K562 (cell line): Measurements from ENCODE around the gene EPB41L4B. TPM values are rescaled to one million over a fixed set of nuclear protein-coding genes. Genes with fewer than 3 reads are reported as not detected.

Source experiments
- ATAC-seq: fragments of 200-7000 bp; cut with Tn5 transposase; 3 replicates; pipeline ENCODE4 v1.9.1; 2020; ENCODE audit warnings: moderate library complexity
- BruUV-seq: library from RNA; stranded (reverse); fragments of 400-500 nt; replicated peaks from 2 replicates; lab custom pipeline; 2021; lab: Mats Ljungman, UMichigan
- CTCF ChIA-PET: fragments of 300-600 bp; formaldehyde crosslinking; extraction: SDS; loops from one replicate; lab custom pipeline; 2021; ENCODE audit warnings: low intra/inter-chr PET ratio; lab: Yijun Ruan, JAX
- POLR2A ChIA-PET: fragments of 300-600, 350-650 bp; sonication (Branson Sonifier 250); formaldehyde crosslinking; extraction: SDS; loops from one replicate; lab custom pipeline; 2021; ENCODE audit warnings: antibody characterized with exemption, inconsistent platforms; lab: Yijun Ruan, JAX
- DNase-seq, 4 experiments: peaks; one replicate each; pipeline versions ENCODE4 v3.0.0 to v3.0.0-alpha.2; 2011 to 2018; ENCODE audit warnings: low spot score in 3 of 4, mixed read lengths in 3 of 4; ENCODE audit errors: extremely low read depth in 1 of 4
- FAIRE-seq: peaks from 2 replicates; lab custom pipeline; 2011; peaks lifted over from hg19 to GRCh38; lab: Jason Lieb, UNC
- H2AFZ ChIP-seq: 2 replicates; pipeline ENCODE4 v1.6.0; 2011; ENCODE audit warnings: low read depth, low read length, control low read depth, inconsistent platforms
- H3K27ac ChIP-seq: fragments of 200-600 bp; 3 replicates; pipeline ENCODE4 v1.8.0; 2011; ENCODE audit warnings: low read depth, mild to moderate bottlenecking, control low read depth, inconsistent platforms, low read length, moderate library complexity, mixed read lengths; ENCODE audit errors: extremely low read depth
- H3K27me3 ChIP-seq, 2 experiments: fragments of 300-600 bp in 1 of 2; 2 replicates in 1 of 2; 3 replicates in 1 of 2; pipeline versions ENCODE4 v1.6.0 to v1.8.0; 2011; ENCODE audit warnings: inconsistent platforms in 2 of 2, low read length in 2 of 2, mild to moderate bottlenecking in 1 of 2, mixed read lengths in 1 of 2, moderate library complexity in 1 of 2; ENCODE audit not compliant: control insufficient read depth in 2 of 2, insufficient read depth in 2 of 2
- H3K36me3 ChIP-seq: fragments of 300-600 bp; 3 replicates; pipeline ENCODE4 v1.8.0; 2011; ENCODE audit warnings: mild to moderate bottlenecking, low read length, inconsistent platforms; ENCODE audit not compliant: control insufficient read depth, insufficient read depth
- H3K4me1 ChIP-seq, 2 experiments: fragments of 200-600 bp in 1 of 2; replicated peaks in 1 of 2; 2 replicates in 1 of 2; 3 replicates in 1 of 2; pipeline versions ENCODE4 v1.5.1 to v1.8.0; 2011; ENCODE audit warnings: inconsistent platforms in 2 of 2, low read length in 2 of 2, mild to moderate bottlenecking in 1 of 2, mixed read lengths in 1 of 2, moderate library complexity in 1 of 2; ENCODE audit not compliant: control insufficient read depth in 2 of 2, insufficient read depth in 2 of 2
- H3K4me2 ChIP-seq: 2 replicates; pipeline ENCODE4 v1.6.1; 2011; ENCODE audit warnings: low read length, control low read depth, inconsistent platforms, mixed read lengths; ENCODE audit not compliant: insufficient read depth
- H3K4me3 ChIP-seq: fragments of 200-600 bp; sonication (generic), shearing (Covaris generic); 2 replicates; pipeline ENCODE4 v1.5.1; 2016; ENCODE audit warnings: control low read depth, inconsistent platforms
- H3K79me2 ChIP-seq: fragments of 200-600 bp; 3 replicates; pipeline ENCODE4 v1.8.0; 2011; ENCODE audit warnings: low read length, inconsistent platforms; ENCODE audit not compliant: control insufficient read depth, insufficient read depth
- H3K9ac ChIP-seq, 2 experiments: 2 replicates each; pipeline versions ENCODE4 v1.6.0 to v1.6.1; 2011; ENCODE audit warnings: low read depth in 2 of 2, low read length in 2 of 2, control low read depth in 1 of 2, inconsistent platforms in 1 of 2, mild to moderate bottlenecking in 1 of 2, mixed read lengths in 1 of 2; ENCODE audit not compliant: insufficient read depth in 1 of 2
- H3K9me1 ChIP-seq: one replicate; pipeline ENCODE4 v1.6.0; 2011; ENCODE audit warnings: inconsistent platforms, mild to moderate bottlenecking, low read length, moderate library complexity; ENCODE audit not compliant: control insufficient read depth, insufficient read depth
- H3K9me3 ChIP-seq: replicated peaks from 2 replicates; pipeline ENCODE4 v1.5.1; 2011; ENCODE audit warnings: low read depth, low read length, inconsistent platforms; ENCODE audit not compliant: control insufficient read depth, insufficient read depth
- H4K20me1 ChIP-seq: replicated peaks from 2 replicates; pipeline ENCODE4 v1.6.1; 2011; ENCODE audit warnings: low read length, inconsistent platforms, mixed read lengths; ENCODE audit not compliant: control insufficient read depth, insufficient read depth
- ARID2 ChIP-seq: fragments of 450-650 bp; IDR thresholded peaks from 2 replicates; pipeline ENCODE4 v1.6.1; 2017; ENCODE audit warnings: antibody characterized with exemption, mild to moderate bottlenecking
- BCOR ChIP-seq: fragments of 450-650 bp; IDR thresholded peaks from 2 replicates; pipeline ENCODE4 v1.6.1; 2016
- CBX3 ChIP-seq, 2 experiments: IDR thresholded peaks; 1 replicate in 1 of 2; 2 replicates in 1 of 2; pipeline ENCODE4 v1.6.1; 2012; ENCODE audit warnings: inconsistent platforms in 2 of 2, low read length in 2 of 2, borderline replicate concordance in 1 of 2, control low read depth in 1 of 2
- HDAC1 ChIP-seq, 2 experiments: fragments of 450-650 bp; IDR thresholded peaks; 2 replicates each; pipeline ENCODE4 v1.6.1; 2016 to 2017; ENCODE audit warnings: inconsistent platforms in 1 of 2, mild to moderate bottlenecking in 1 of 2, moderate library complexity in 1 of 2
- MBD2 ChIP-seq: sonication (generic); IDR thresholded peaks from 2 replicates; pipeline ENCODE4 v1.6.1; 2016; ENCODE audit warnings: low read depth, borderline replicate concordance
- NFIC ChIP-seq: fragments of 450-650 bp; IDR thresholded peaks from 2 replicates; pipeline ENCODE4 v1.6.1; 2017; ENCODE audit warnings: mild to moderate bottlenecking, inconsistent platforms
- PHF21A ChIP-seq: fragments of 450-650 bp; IDR thresholded peaks from 2 replicates; pipeline ENCODE4 v1.6.1; 2017; ENCODE audit warnings: low read depth, borderline replicate concordance
- POLR2AphosphoS5 ChIP-seq: IDR thresholded peaks from 2 replicates; pipeline ENCODE4 v1.6.1; 2011; ENCODE audit warnings: mild to moderate bottlenecking, low read depth, low read length, moderate library complexity; ENCODE audit not compliant: control insufficient read depth, insufficient read depth
- SRSF1 ChIP-seq: fragments of 200-400 bp; formaldehyde crosslinking; IDR thresholded peaks from 2 replicates; pipeline ENCODE4 v1.6.1; 2017; ENCODE audit warnings: mild to moderate bottlenecking, low read depth, low read length, moderate library complexity
- ZNF146 ChIP-seq: IDR thresholded peaks from one replicate; pipeline ENCODE4 v1.6.1; 2018; ENCODE audit warnings: missing compliant biosample characterization; ENCODE audit not compliant: unreplicated experiment
- ZNF184 ChIP-seq: sonication (generic); formaldehyde crosslinking; IDR thresholded peaks from 2 replicates; pipeline ENCODE4 v1.5.0; 2020; ENCODE audit warnings: missing genetic modification reagents
- WGBS: fragments of 100-300 bp; shearing (Covaris generic); methylation state at CpG from one replicate; pipeline ENCODE4 v1.1.6; 2016; ENCODE audit warnings: low coverage, mixed read lengths; ENCODE audit not compliant: insufficient coverage; ENCODE audit errors: missing lambda C conversion rate; 5-methylcytosine and 5-hydroxymethylcytosine counted together
- in situ Hi-C: fragments of 300-500 bp; cut with MboI; formaldehyde crosslinking; loops from 4 replicates; pipeline ENCODE4 v1.15.0; 2018; ENCODE audit warnings: inconsistent platforms, mixed read lengths
- intact Hi-C: fragments of 100-400 bp; cut with micrococcal nuclease; formaldehyde crosslinking; loops from 2 replicates; pipeline ENCODE4 v1.14.2; 2022
- polyA plus RNA-seq, 8 experiments: library from polyadenylated mRNA; depleted of rRNA in 4 of 8; stranded (reverse) in 5 of 8; unstranded in 3 of 8; fragments of >200 nt; fragmentation: Nextera tagmentation in 2 of 8; fragmentation: Illumina TruSeq in 1 of 8; extraction: Ambion mirVana in 2 of 8; extraction: Trizol in 1 of 8; gene quantifications; 2 replicates each; pipeline versions ENCODE4 v1.2.1 to v1.2.3, GENCODE V29; 2011 to 2014; ENCODE audit warnings: inconsistent platforms in 1 of 8, missing spikeins in 1 of 8
- total RNA-seq, 7 experiments: library from RNA; depleted of rRNA in 6 of 7; stranded (reverse); fragments of >200 nt in 6 of 7; fragmentation: Illumina TruSeq in 2 of 7; extraction: Trizol in 2 of 7; gene quantifications; 2 replicates each; pipeline versions ENCODE4 v1.2.1 to v1.2.3, GENCODE V29; 2011 to 2021; ENCODE audit warnings: low replicate concordance in 1 of 7
- TF ChIP-seq, protein P1 (sequence below): fragments of 450-650 bp; IDR thresholded peaks from 2 replicates; pipeline ENCODE4 v1.6.1; 2016; ENCODE audit warnings: borderline replicate concordance

EPB41L4B gene
- total and polyA plus RNA-seq, 9 of the 15 experiments (the other 6 are each of a cell fraction or from before 2014, with no cell fraction given), result 0.09 to 0.38 (median 0.21) TPM

DNA sequence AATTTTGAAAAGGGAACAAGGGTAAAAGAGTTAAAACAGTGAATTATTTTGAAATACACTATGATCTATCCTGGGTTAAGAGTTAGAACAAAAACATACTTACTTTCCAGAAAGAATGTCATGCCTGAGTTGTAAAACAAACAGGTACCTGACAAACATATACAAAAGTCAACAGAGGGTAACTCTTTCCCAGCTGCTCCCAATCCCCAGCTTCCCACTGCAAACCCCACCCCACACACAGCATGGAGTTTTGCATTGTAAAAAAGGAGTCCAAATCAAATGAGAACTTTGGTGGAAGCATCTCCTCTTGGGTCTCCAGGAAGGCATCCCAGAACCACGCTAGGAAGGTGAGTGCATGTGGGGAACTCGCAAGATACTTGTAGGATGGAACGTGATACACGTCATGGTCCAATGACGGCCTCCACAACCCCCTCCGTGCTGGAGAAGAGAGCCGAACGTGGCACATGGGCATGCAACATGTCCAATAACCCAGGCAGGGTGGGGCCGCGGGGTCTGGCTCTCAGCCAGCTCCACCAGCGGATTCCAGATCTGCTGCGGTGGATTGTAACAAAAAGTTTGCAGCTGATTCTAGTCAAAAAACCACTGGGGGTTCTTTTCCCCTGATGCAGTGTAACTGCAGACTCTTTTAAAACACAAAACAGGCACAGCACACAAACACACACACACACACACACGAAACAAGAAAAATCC is 55.8 kb downstream of the EPB41L4B start:
- Histone ChIP-seq H3K4me2 (no peak overlapping the region), H3K36me3 (no peaks in the 10 kb centered on the region), H3K4me3 (no peak overlapping the region), H3K27me3 (peaks cover 37 to 38% of the 10 kb centered on the region in 2 experiments), H3K4me1 (no peaks in the 10 kb centered on the region), H3K27ac (no peak overlapping the region), H3K9me3 (peaks cover 5% of the 10 kb centered on the region), H4K20me1 (no peaks in the 10 kb centered on the region), H3K9me1 (no peaks in the 10 kb centered on the region), H3K79me2 (no peaks in the 10 kb centered on the region), H3K9ac (no peak overlapping the region), H2AFZ (no peak overlapping the region)
- FAIRE-seq, result no peak
- no TSS peak for BruUV-seq
- DNase-seq, result no peak
- ATAC-seq, result no peak
- ChIA-PET CTCF (no interaction called here), POLR2A (no interaction called here)
- in situ Hi-C loops (no loop called here), intact Hi-C loops (no loop called here)
- TF ChIP-seq NFIC (0 out of 2 replicates have a peak, but pooled peaks have one; percentile 29), BCOR (no peak), POLR2AphosphoS5 (no peak)
- WGBS, result 0% methylated on average over 13 of the region's 13 CpGs

DNA sequence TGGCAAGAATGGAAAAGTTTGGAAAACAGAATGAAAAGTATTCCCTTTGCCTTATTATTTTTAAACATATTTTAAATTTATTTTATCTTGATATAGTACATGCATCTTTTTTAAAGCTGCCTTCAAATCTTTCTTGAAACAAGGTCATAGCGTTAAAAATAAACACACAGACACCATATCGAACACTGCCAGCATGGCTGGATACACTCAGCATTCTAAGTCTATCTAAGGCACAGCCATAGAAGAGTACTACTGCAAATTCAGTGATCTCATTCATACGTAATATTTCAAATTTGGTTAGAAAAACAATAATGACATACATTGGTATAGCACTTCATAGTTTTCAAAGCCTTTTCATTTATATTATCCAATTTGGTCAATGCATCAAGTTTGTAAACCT is 57.5 kb downstream of the EPB41L4B start:
- intact Hi-C loops, result no loop called here
- CTCF ChIA-PET, result no interaction called here
- no peak for ATAC-seq

More for the DNA sequence above, 57.5 kb downstream of the EPB41L4B start:
- DNase-seq, result no peak
- 0% methylated on average over 3 of the region's 3 CpGs for WGBS
- Histone ChIP-seq H2AFZ (no peak overlapping the region), H3K4me2 (no peak overlapping the region), H3K27ac (no peak overlapping the region), H3K9me3 (peaks cover 5% of the 10 kb centered on the region), H3K9ac (no peak overlapping the region)
- POLR2A ChIA-PET, result no interaction called here
- no TSS peak for BruUV-seq
- no peak for TF ChIP-seq MBD2
- TF ChIP-seq PHF21A, result no peak
- no peak for TF ChIP-seq SRSF1
- no peak for TF ChIP-seq ARID2
- TF ChIP-seq, protein P1, sequence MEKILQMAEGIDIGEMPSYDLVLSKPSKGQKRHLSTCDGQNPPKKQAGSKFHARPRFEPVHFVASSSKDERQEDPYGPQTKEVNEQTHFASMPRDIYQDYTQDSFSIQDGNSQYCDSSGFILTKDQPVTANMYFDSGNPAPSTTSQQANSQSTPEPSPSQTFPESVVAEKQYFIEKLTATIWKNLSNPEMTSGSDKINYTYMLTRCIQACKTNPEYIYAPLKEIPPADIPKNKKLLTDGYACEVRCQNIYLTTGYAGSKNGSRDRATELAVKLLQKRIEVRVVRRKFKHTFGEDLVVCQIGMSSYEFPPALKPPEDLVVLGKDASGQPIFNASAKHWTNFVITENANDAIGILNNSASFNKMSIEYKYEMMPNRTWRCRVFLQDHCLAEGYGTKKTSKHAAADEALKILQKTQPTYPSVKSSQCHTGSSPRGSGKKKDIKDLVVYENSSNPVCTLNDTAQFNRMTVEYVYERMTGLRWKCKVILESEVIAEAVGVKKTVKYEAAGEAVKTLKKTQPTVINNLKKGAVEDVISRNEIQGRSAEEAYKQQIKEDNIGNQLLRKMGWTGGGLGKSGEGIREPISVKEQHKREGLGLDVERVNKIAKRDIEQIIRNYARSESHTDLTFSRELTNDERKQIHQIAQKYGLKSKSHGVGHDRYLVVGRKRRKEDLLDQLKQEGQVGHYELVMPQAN, result no peak
- TF ChIP-seq CBX3 (IDR thresholded peaks at IDR 0.05; ENCODE audit: borderline replicate concordance in 1 of 2, low read length in 2 of 2), result no peak
- no peak for TF ChIP-seq HDAC1 (IDR thresholded peaks at IDR 0.05)
- TF ChIP-seq ZNF146 (CRISPR knock-in tag), result no peak
- no peak for TF ChIP-seq ZNF184
- TF ChIP-seq, all 486 proteins: peak for 0
- Histone ChIP-seq H3K27me3 (peaks cover 40 to 50% of the 10 kb centered on the region in 2 experiments), H4K20me1 (no peaks in the 10 kb centered on the region), H3K9me1 (no peaks in the 10 kb centered on the region), H3K36me3 (no peaks in the 10 kb centered on the region), H3K79me2 (no peaks in the 10 kb centered on the region), H3K4me3 (no peak overlapping the region), H3K4me1 (no peaks in the 10 kb centered on the region)
- FAIRE-seq, result no peak
- in situ Hi-C loops, result no loop called here
